NCI-H146 (cell line): ENCODE results near the gene CNN2.
"Not testable (repeated sequence)": the region's sequence is repeated elsewhere in the genome, so short reads cannot be mapped to it uniquely, and the experiment has no call there.

Experiments
- DNase-seq: peaks from one replicate; lab custom pipeline; 2025; lab: John Stamatoyannopoulos, UW

CNN2 gene

GRCh38 chr19:1010586-1011510 lies 15.6 kb upstream of the CNN2 start:
- no peak for DNase-seq

GRCh38 chr19:1011831-1012333 lies 14.5 kb upstream of the CNN2 start:
- no peak for DNase-seq

GRCh38 chr19:1012334-1012733 lies 14.1 kb upstream of the CNN2 start:
- no peak for DNase-seq

- DNase-seq: no peak
Measured at GRCh38 chr19:1013218-1013617, 13.2 kb upstream of the CNN2 start.

GRCh38 chr19:1014161-1015060 lies 12.0 kb upstream of the CNN2 start:
- DNase-seq: no peak

GRCh38 chr19:1015061-1015781 lies 11.2 kb upstream of the CNN2 start:
- no peak for DNase-seq

GRCh38 chr19:1015782-1016646 lies 10.4 kb upstream of the CNN2 start:
- DNase-seq: no peak

GRCh38 chr19:1016647-1017114 lies 9.7 kb upstream of the CNN2 start:
- no peak for DNase-seq

- no peak for DNase-seq
Measured at GRCh38 chr19:1017115-1017905, 9.1 kb upstream of the CNN2 start.

- no peak for DNase-seq
Measured at GRCh38 chr19:1017906-1018305, 8.5 kb upstream of the CNN2 start.

GRCh38 chr19:1018393-1018792 lies 8.0 kb upstream of the CNN2 start:
- DNase-seq: no peak

- DNase-seq: no peak
Measured at GRCh38 chr19:1018932-1019615, 7.3 kb upstream of the CNN2 start.

GRCh38 chr19:1019616-1019961 lies 6.8 kb upstream of the CNN2 start:
- no peak for DNase-seq

GRCh38 chr19:1019980-1020867 lies 6.2 kb upstream of the CNN2 start:
- DNase-seq: no peak

- DNase-seq: peak; percentile 94
Measured at GRCh38 chr19:1020868-1021425, 5.5 kb upstream of the CNN2 start, which contains the start of gene TMEM259. TMEM259 (minus strand) TSS chr19:1021123; CDS start chr19:1020996, 127 bp downstream.

- not testable (repeated sequence) for DNase-seq
Measured at GRCh38 chr19:1023883-1024188, 2.6 kb upstream of the CNN2 start.

GRCh38 chr19:1025080-1025479 lies 1.3 kb upstream of the CNN2 start:
- not testable (repeated sequence) for DNase-seq
